Upper lobe of left lung (tissue), 6 donors: Measurements from ENCODE around the gene PATJ. TPM values are rescaled to one million over a fixed set of nuclear protein-coding genes. Genes with fewer than 3 reads are reported as not detected.
"Not testable (repeated sequence)": the region's sequence is repeated elsewhere in the genome, so short reads cannot be mapped to it uniquely, and the experiment has no call there.

Source experiments
- ATAC-seq, 2 donors: fragments of 200-7000 bp; cut with Tn5 transposase; one replicate each; pipeline ENCODE4 v1.9.1; 2022; ENCODE audit warnings: mild to moderate bottlenecking in 2 of 2, moderate library complexity in 2 of 2; ENCODE audit not compliant: low FRiP score in 2 of 2
- DNase-seq, 2 donors: peaks; one replicate each; pipeline ENCODE4 v3.0.0-alpha.2; 2019 to 2020
- H3K27ac ChIP-seq, 4 donors: fragments of 200-600 bp; sonication (generic); one replicate each; pipeline ENCODE4 v1.5.1; 2016 to 2019
- H3K27me3 ChIP-seq, 4 donors: fragments of 200-600 bp; sonication (generic); one replicate each; pipeline ENCODE4 v1.5.1; 2017 to 2019
- H3K36me3 ChIP-seq, 4 donors: fragments of 200-600 bp; sonication (generic); one replicate each; pipeline ENCODE4 v1.5.1; 2016 to 2019
- H3K4me1 ChIP-seq, 4 donors: fragments of 200-600 bp; sonication (generic); one replicate each; pipeline ENCODE4 v1.5.1; 2018 to 2019
- H3K4me3 ChIP-seq, 4 donors: fragments of 200-600 bp; sonication (generic); one replicate each; pipeline ENCODE4 v1.5.1; 2017 to 2019; ENCODE audit warnings: mild to moderate bottlenecking in 2 of 4, moderate library complexity in 1 of 4
- H3K9me3 ChIP-seq, 4 donors: fragments of 200-600 bp; sonication (generic); one replicate each; pipeline ENCODE4 v1.5.1; 2018 to 2019
- EP300 ChIP-seq, 4 donors: sonication (generic); formaldehyde crosslinking; IDR thresholded peaks; one replicate each; pipeline ENCODE4 v1.5.1; 2017; ENCODE audit warnings: antibody characterized with exemption in 4 of 4, control low read depth in 2 of 4
- POLR2A ChIP-seq, 4 donors: fragments of 450-650 bp; IDR thresholded peaks; one replicate each; pipeline ENCODE4 v1.5.1; 2016 to 2017; ENCODE audit warnings: antibody characterized with exemption in 4 of 4, mild to moderate bottlenecking in 2 of 4
- POLR2AphosphoS5 ChIP-seq, 2 donors: sonication (generic); formaldehyde crosslinking; IDR thresholded peaks; one replicate each; pipeline ENCODE4 v1.5.1; 2017; ENCODE audit warnings: antibody characterized with exemption in 2 of 2
- WGBS, 2 donors: methylation state at CpG; one replicate each; pipeline ENCODE4 v1.1.5; 2017 to 2018; 5-methylcytosine and 5-hydroxymethylcytosine counted together
- total RNA-seq, 6 donors: library from RNA; depleted of rRNA in 4 of 6; stranded (reverse); fragments of >200 nt in 4 of 6; gene quantifications; one replicate each; pipeline versions ENCODE4 v1.1.0 to v1.2.1, GENCODE V29; 2016 to 2021
- TF ChIP-seq, protein P1 (sequence below), 6 experiments: fragments of 450-650 bp in 4 of 6; fragments of 200-600 bp in 2 of 6; sonication (generic) in 2 of 6; IDR thresholded peaks; one replicate each; pipeline ENCODE4 v1.5.1; 2016 to 2019; ENCODE audit warnings: antibody characterized with exemption in 6 of 6
- donor health status: DM: no; HTN: no; CAD: no; lungs with moderate emphysema.
- donor health status: DM: no; HTN: yes; CAD: no; lungs with severe emphysema.

Gene PATJ
- total RNA-seq, 6 donors from 2014 or later: 37.1 to 217 (median 70.5) TPM

DNA sequence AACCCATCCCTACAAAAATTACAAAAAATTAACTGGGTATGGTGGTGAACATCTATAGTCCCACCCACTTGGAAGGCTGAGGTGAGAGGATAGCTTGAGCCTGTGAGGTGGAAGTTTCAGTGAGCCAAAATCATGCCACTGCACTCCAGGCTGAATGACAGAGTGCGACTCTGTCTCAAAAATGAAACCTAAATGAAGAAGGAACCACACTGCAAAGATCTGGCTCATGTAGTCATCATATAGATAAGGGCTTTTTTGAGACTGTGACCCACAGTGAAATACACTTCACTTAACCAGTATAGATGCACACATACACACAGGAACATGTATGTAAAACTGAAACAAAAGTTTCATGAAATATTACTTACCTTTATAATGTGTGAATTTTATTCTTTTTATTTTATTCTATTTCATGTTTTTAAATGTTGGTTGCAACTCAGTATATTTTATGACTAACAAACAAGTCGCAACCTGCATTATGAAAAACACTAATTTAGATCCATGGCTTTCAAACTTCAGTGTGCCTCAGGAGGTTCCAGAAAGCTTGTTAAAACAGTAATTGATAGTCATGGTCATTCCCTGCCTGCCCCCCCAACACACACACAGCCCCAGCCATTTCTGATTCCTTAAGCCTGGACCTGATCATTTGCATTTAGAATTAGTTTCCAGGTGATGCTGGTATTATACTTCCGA lies 189.5 kb downstream of the PATJ start:
- WGBS, 2 donors: 96 to 97% methylated on average over 3 of the region's 3 CpGs
- Histone ChIP-seq H3K4me1 (no peaks in the 10 kb centered on the region), H3K4me3 (no peak overlapping the region), H3K27ac (no peak overlapping the region), H3K36me3 (no peaks in the 10 kb centered on the region), H3K9me3 (no peaks in the 10 kb centered on the region), H3K27me3 (no peaks in the 10 kb centered on the region)
- TF ChIP-seq EP300 (IDR thresholded peaks at IDR 0.05): no peak
- no peak for TF ChIP-seq POLR2AphosphoS5 (IDR thresholded peaks at IDR 0.05)
- TF ChIP-seq, protein P1, sequence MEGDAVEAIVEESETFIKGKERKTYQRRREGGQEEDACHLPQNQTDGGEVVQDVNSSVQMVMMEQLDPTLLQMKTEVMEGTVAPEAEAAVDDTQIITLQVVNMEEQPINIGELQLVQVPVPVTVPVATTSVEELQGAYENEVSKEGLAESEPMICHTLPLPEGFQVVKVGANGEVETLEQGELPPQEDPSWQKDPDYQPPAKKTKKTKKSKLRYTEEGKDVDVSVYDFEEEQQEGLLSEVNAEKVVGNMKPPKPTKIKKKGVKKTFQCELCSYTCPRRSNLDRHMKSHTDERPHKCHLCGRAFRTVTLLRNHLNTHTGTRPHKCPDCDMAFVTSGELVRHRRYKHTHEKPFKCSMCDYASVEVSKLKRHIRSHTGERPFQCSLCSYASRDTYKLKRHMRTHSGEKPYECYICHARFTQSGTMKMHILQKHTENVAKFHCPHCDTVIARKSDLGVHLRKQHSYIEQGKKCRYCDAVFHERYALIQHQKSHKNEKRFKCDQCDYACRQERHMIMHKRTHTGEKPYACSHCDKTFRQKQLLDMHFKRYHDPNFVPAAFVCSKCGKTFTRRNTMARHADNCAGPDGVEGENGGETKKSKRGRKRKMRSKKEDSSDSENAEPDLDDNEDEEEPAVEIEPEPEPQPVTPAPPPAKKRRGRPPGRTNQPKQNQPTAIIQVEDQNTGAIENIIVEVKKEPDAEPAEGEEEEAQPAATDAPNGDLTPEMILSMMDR (IDR thresholded peaks at IDR 0.05): no peak
- no peak for TF ChIP-seq POLR2A (IDR thresholded peaks at IDR 0.05)
- ATAC-seq (no peak), DNase-seq (no peak)

- 94 to 98% methylated on average over 3 of the region's 3 CpGs for WGBS, 2 donors
- no peak for TF ChIP-seq POLR2AphosphoS5 (IDR thresholded peaks at IDR 0.05)
- TF ChIP-seq, protein P1 (IDR thresholded peaks at IDR 0.05): no peak
- Histone ChIP-seq H3K27me3 (no peaks in the 10 kb centered on the region), H3K9me3 (no peaks in the 10 kb centered on the region), H3K36me3 (no peaks in the 10 kb centered on the region), H3K27ac (no peak overlapping the region), H3K4me1 (no peaks in the 10 kb centered on the region), H3K4me3 (no peak overlapping the region)
- DNase-seq: no peak
- ATAC-seq: no peak
Measured at GRCh38 chr1:61935516-61935915, 193.2 kb downstream of the PATJ start.

- 71 to 74% methylated on average over 5 of the region's 5 CpGs for WGBS, 2 donors
- DNase-seq: no peak
- Histone ChIP-seq H3K9me3 (no peaks in the 10 kb centered on the region), H3K4me1 (no peaks in the 10 kb centered on the region), H3K4me3 (no peak overlapping the region), H3K27ac (no peak overlapping the region), H3K27me3 (no peaks in the 10 kb centered on the region), H3K36me3 (no peaks in the 10 kb centered on the region)
- TF ChIP-seq, protein P1 (IDR thresholded peaks at IDR 0.05): no peak
- TF ChIP-seq POLR2AphosphoS5 (IDR thresholded peaks at IDR 0.05): no peak
- no peak for ATAC-seq
Measured at GRCh38 chr1:61936839-61937238, 194.6 kb downstream of the PATJ start.

GRCh38 chr1:61941794-61942193 lies 199.5 kb downstream of the PATJ start:
- Histone ChIP-seq H3K9me3 (no peaks in the 10 kb centered on the region), H3K4me1 (no peaks in the 10 kb centered on the region), H3K36me3 (peaks cover 0 to 4% (median 0%) of the 10 kb centered on the region in 4 donors), H3K27me3 (no peaks in the 10 kb centered on the region), H3K4me3 (no peak overlapping the region), H3K27ac (no peak overlapping the region)
- ATAC-seq: no peak
- no peak for DNase-seq
- TF ChIP-seq, protein P1 (IDR thresholded peaks at IDR 0.05): no peak
- TF ChIP-seq POLR2A (IDR thresholded peaks at IDR 0.05): no peak
- TF ChIP-seq EP300 (IDR thresholded peaks at IDR 0.05): no peak
- TF ChIP-seq POLR2AphosphoS5 (IDR thresholded peaks at IDR 0.05): no peak

GRCh38 chr1:61942856-61943255 lies 200.6 kb downstream of the PATJ start:
- H3K9me3 ChIP-seq: no peaks in the 10 kb centered on the region
- DNase-seq: no peak
- no peak overlapping the region for H3K4me3 ChIP-seq
- H3K27ac ChIP-seq: no peak overlapping the region
- no peaks in the 10 kb centered on the region for H3K27me3 ChIP-seq
- no peak for ATAC-seq
- whole genome bisulfite sequencing, 2 donors: 94 to 98% methylated on average over 5 of the region's 5 CpGs
- TF ChIP-seq POLR2AphosphoS5 (IDR thresholded peaks at IDR 0.05) (no peak), EP300 (IDR thresholded peaks at IDR 0.05) (no peak), POLR2A (IDR thresholded peaks at IDR 0.05) (no peak)
- TF ChIP-seq, protein P1 (IDR thresholded peaks at IDR 0.05): no peak
- no peaks in the 10 kb centered on the region for H3K4me1 ChIP-seq
- peaks cover 0 to 4% (median 0%) of the 10 kb centered on the region in 4 donors for H3K36me3 ChIP-seq

GRCh38 chr1:61948685-61949084 lies 206.4 kb downstream of the PATJ start:
- H3K9me3 ChIP-seq, H3K36me3 ChIP-seq, ATAC-seq, DNase-seq, H3K4me1 ChIP-seq, H3K27me3 ChIP-seq, H3K27ac ChIP-seq, H3K4me3 ChIP-seq: not testable (repeated sequence)
- WGBS, 2 donors: 82 to 94% methylated on average over 4 of the region's 5 CpGs
